Measurements from ENCODE around the gene MIGA2. TPM values are rescaled to one million over a fixed set of nuclear protein-coding genes. Genes with fewer than 3 reads are reported as not detected.

Gene MIGA2
- total and polyA plus RNA-seq, 2 experiments from 2014 or later: 19.3 to 47.8 TPM

DNA sequence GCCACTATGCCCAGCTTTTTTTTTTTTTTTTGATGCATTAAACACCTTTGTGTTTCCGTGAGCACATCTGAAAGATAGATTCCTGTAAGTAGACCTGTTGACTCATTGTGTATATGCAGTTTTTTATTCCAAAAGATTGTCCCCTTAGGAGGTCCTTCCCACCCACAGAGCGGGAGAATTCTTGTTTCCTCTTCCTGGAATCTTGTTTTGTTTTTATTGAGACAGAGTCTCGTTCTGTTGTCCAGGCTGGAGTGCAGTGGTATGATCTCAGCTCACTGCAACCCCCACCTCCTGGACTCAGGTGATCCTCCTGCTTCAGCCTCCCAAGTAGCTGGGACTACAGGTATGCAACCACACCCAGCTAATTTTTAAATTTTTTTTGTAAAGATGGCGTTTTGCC, 82.4 kb downstream of the MIGA2 start:
- Histone ChIP-seq H4K20me1 (replicated peaks; ENCODE audit: insufficient read depth) (peaks cover 22% of the 10 kb centered on the region), H3K27me3 (ENCODE audit: insufficient read depth) (no peaks in the 10 kb centered on the region), H3K36me3 (ENCODE audit: insufficient read depth) (peaks cover 6% of the 10 kb centered on the region), H3K4me1 (ENCODE audit: insufficient read depth) (no peaks in the 10 kb centered on the region), H3K79me2 (replicated peaks; ENCODE audit: insufficient read depth) (peaks cover 69% of the 10 kb centered on the region), H3K4me3 (no peak overlapping the region), H3K4me2 (no peak overlapping the region), H3K9me2 (ENCODE audit: insufficient read depth) (no peaks in the 10 kb centered on the region), H3F3A (replicated peaks; ENCODE audit: low read depth) (no peaks in the 10 kb centered on the region), H2AFZ (no peak overlapping the region), H3K27ac (ENCODE audit: low read depth) (no peak overlapping the region)
- H3K36me3 Mint-ChIP-seq (ENCODE audit: low read depth): peaks cover 47% of the 10 kb centered on the region
- TF ChIP-seq, protein P1, sequence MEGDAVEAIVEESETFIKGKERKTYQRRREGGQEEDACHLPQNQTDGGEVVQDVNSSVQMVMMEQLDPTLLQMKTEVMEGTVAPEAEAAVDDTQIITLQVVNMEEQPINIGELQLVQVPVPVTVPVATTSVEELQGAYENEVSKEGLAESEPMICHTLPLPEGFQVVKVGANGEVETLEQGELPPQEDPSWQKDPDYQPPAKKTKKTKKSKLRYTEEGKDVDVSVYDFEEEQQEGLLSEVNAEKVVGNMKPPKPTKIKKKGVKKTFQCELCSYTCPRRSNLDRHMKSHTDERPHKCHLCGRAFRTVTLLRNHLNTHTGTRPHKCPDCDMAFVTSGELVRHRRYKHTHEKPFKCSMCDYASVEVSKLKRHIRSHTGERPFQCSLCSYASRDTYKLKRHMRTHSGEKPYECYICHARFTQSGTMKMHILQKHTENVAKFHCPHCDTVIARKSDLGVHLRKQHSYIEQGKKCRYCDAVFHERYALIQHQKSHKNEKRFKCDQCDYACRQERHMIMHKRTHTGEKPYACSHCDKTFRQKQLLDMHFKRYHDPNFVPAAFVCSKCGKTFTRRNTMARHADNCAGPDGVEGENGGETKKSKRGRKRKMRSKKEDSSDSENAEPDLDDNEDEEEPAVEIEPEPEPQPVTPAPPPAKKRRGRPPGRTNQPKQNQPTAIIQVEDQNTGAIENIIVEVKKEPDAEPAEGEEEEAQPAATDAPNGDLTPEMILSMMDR (conservative IDR thresholded peaks at IDR 0.05; ENCODE audit: low read depth in 2 of 2): no peak
- no peak for TF ChIP-seq ZNF462 (CRISPR knock-in tag; IDR thresholded peaks at IDR 0.05)
- H3K27me3 Mint-ChIP-seq (ENCODE audit: insufficient read depth, low read depth, poor library complexity): peaks cover 5% of the 10 kb centered on the region
- H3K9me3 Mint-ChIP-seq: no peaks in the 10 kb centered on the region
- H3K4me3 Mint-ChIP-seq: no peak overlapping the region
- H3K4me1 Mint-ChIP-seq: no peaks in the 10 kb centered on the region; the same call in 2 of the 3 replicates
- H3K27ac Mint-ChIP-seq: no peak overlapping the region
- ATAC-seq (no peak), DNase-seq (ENCODE audit: low spot score) (no peak)

DNA sequence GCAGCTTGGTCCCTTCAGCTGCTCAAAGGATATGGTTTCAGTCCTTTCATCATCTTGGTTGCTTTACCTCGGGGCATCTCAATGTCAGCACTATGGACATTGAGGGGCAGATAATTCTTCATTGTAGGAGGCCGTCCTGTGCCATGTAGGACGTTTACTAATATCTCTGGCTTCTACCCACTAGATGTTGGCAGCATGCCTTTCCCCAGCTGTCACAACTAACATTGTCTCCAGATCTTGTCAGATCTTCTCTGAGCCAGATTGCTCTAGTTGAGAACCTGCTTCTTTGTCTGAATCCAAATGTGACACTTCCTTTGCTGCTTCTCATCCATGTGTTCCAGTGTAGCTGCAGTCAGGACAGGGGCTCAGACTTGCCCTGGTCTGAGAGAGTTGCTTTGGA, 85.1 kb downstream of the MIGA2 start:
- H3K27me3 Mint-ChIP-seq (ENCODE audit: insufficient read depth, low read depth, poor library complexity): peaks cover 4% of the 10 kb centered on the region
- no peak overlapping the region for H3K4me3 ChIP-seq
- H3K9me2 ChIP-seq (ENCODE audit: insufficient read depth): no peaks in the 10 kb centered on the region
- DNase-seq (ENCODE audit: low spot score) (no peak), ATAC-seq (no peak)
- peaks cover 4% of the 10 kb centered on the region for H3K4me1 Mint-ChIP-seq
- H2AFZ ChIP-seq: no peak overlapping the region
- no peak overlapping the region for H3K27ac ChIP-seq (ENCODE audit: low read depth)
- no peak overlapping the region for H3K4me2 ChIP-seq
- no peaks in the 10 kb centered on the region for H3K9me3 Mint-ChIP-seq
- H3K79me2 ChIP-seq (replicated peaks; ENCODE audit: insufficient read depth): peaks cover 47% of the 10 kb centered on the region
- H3K27me3 ChIP-seq (ENCODE audit: insufficient read depth): no peaks in the 10 kb centered on the region
- no peak overlapping the region for H3K27ac Mint-ChIP-seq
- H4K20me1 ChIP-seq (replicated peaks; ENCODE audit: insufficient read depth): peaks cover 8% of the 10 kb centered on the region
- H3K4me1 ChIP-seq (ENCODE audit: insufficient read depth): peaks cover 4% of the 10 kb centered on the region; the same call in 1 of the 2 replicates
- peaks cover 9% of the 10 kb centered on the region for H3K36me3 ChIP-seq (ENCODE audit: insufficient read depth)
- H3F3A ChIP-seq (replicated peaks; ENCODE audit: low read depth): no peaks in the 10 kb centered on the region; the same call in 1 of the 2 replicates
- H3K36me3 Mint-ChIP-seq (ENCODE audit: low read depth): peaks cover 59% of the 10 kb centered on the region
- no peak overlapping the region for H3K4me3 Mint-ChIP-seq
- TF ChIP-seq, protein P1 (conservative IDR thresholded peaks at IDR 0.05; ENCODE audit: low read depth in 2 of 2): no peak
- TF ChIP-seq, protein P2, sequence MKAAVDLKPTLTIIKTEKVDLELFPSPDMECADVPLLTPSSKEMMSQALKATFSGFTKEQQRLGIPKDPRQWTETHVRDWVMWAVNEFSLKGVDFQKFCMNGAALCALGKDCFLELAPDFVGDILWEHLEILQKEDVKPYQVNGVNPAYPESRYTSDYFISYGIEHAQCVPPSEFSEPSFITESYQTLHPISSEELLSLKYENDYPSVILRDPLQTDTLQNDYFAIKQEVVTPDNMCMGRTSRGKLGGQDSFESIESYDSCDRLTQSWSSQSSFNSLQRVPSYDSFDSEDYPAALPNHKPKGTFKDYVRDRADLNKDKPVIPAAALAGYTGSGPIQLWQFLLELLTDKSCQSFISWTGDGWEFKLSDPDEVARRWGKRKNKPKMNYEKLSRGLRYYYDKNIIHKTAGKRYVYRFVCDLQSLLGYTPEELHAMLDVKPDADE (IDR thresholded peaks at IDR 0.05): no peak
- TF ChIP-seq CREB1 (CRISPR knock-in tag; IDR thresholded peaks at IDR 0.05; ENCODE audit: low read depth) (no peak), ZNF331 (CRISPR knock-in tag; IDR thresholded peaks at IDR 0.05; ENCODE audit: low read depth) (no peak), EZH2 (IDR thresholded peaks at IDR 0.05; ENCODE audit: low read depth, unreplicated experiment) (no peak), JUNB (IDR thresholded peaks at IDR 0.05; ENCODE audit: unreplicated experiment) (no peak)
